ENCODE measurements around the gene DOCK8.
"Not testable (repeated sequence)": the region's sequence is repeated elsewhere in the genome, so short reads cannot be mapped to it uniquely, and the experiment has no call there.

DOCK8 gene

DNA sequence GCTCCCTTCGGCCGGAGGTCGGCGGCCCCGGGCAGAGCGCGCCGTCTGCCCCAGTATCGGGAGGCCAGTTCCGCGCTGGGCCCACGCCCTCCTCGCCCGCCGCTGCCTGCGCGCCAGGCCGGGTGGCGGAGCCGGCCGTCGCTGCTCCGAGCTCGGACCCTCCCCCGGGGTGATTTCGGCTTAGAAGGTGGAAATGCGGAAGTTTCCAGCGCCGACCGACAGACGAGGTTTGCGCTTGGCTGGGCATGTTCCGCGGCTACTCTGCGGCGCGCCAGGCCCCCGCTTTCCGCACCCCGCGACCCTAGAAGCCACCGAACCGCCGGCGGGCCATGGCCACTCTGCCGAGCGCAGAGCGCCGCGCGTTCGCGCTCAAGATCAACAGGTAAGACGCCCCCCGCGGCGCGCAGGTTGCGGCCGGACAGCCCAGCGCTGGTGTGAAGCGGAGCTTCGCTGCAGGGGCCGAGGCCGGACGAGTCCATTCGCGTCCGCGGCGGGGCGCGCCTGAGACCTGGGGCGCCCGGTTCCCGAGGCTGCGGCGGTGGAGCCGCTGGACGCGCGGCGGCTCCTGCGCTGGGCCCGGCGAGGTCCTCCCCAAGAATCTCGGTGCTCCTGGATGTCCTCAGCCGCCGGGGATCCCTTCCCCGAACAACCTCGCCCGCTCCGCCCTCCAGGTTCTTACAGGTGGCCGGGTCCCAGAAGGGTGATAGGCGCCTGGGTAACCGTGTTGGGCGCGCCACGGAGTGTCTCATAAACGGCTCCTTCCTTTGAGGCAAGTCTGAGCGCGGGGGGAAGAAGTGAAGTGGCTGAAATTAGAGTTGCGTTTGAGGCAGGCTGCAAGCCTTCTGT is at the start of gene DOCK8:
TSS of gene DOCK8 (plus strand) at position 218 of the 846 bp plus-strand sequence. CDS start at position 330, 112 bp downstream.
- no peak for FAIRE-seq

GRCh38 chr9:169757-170156 is 44.9 kb upstream of the DOCK8 start:
- not testable (repeated sequence) for FAIRE-seq

- FAIRE-seq = not testable (repeated sequence)
These were observed 36.4 kb upstream of the DOCK8 start for GRCh38 chr9:178140-178825.

DNA sequence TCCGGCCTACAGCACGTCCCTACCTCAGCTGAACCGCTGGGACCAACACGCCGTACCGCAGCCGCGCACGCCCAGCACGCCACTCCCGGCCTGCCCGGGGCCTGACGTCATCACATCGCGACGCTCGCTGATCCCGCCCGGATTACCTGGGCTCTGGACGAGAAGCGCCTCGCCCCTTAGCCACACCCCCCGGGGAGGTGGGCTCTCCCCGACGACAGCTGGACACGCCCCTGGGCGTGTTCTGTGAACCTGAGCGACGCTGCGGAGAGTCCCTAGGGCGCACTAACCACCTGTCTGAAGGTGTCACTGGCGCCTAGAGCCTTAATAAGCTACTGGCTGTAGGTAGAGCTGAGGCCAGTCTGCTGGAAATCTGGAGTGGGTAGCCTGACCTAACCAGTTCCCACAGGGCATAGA is 35.7 kb upstream of the DOCK8 start, which contains the start of gene ZNG1A:
TSS of gene ZNG1A (minus strand) at position 87 of the 414 bp plus-strand sequence. CDS start 87 bp downstream, outside the sequence.
- not testable (repeated sequence) for FAIRE-seq

DNA sequence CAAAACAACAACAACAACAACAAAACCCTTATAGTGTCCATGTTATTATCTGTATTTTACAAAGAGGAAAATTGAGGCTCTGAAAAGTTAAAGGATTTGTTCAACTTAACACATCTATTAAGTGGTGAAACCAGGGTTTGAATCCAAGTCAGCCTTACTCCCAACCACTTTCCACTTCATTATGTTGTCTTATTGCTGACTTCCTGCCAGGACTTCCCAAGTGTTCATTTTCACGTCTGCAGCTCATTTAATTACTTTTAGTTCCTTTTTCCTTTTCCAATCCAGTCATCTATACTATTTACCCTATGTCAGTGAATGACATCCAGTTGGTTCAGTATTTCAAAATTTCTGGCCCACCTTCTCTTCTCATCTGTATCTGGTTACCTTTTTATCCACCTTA is 15.1 kb upstream of the DOCK8 start:
- FAIRE-seq = not testable (repeated sequence)

DNA sequence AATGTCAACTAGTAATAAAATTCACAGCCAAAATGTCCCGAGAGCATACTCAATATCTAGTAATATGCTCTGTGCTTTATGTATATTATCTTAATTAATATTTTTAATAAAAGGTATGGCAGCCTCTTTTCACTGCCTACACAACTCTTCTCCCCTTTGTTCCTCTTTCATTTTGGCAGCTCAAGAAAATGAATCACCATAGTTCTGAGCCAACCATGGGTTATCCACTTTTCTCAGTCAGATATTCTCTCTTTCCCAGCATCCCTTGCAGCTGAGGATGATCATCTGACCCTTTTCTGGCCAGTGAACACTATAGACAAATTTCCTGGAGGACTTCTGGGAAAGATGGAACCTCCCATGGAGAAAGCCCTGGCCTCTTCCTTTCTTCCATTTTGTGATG is 8.2 kb upstream of the DOCK8 start:
- no peak for FAIRE-seq

DNA sequence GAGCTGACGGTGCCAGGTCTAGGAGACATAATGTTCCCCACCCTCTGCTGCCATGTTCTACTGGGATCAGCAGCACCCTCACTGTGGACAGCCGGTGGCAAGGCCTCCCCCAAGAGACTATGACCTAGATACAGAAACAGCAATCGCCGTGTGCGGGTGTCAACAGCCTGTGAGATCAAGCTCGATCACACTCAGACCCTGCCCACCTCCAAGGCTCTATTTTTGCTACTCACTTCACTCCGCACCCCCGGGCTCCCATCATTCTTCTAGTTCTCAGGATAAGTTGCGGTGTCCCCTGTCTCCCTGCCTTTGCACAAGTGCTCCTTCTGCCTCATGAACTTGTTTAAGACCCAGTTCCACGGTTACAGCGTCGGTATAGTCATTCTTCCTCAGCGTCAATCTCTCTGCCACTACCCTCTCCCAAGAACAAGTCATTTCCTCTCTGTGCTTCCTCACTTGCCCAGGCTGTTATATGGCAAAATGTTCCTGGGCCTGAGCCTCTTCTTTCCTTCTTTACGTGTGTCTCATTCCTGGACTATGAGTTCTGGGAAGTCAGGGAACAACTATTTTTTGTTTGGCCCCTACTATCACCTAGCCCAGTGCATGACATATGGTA is 5.4 kb upstream of the DOCK8 start:
- FAIRE-seq = no peak

DNA sequence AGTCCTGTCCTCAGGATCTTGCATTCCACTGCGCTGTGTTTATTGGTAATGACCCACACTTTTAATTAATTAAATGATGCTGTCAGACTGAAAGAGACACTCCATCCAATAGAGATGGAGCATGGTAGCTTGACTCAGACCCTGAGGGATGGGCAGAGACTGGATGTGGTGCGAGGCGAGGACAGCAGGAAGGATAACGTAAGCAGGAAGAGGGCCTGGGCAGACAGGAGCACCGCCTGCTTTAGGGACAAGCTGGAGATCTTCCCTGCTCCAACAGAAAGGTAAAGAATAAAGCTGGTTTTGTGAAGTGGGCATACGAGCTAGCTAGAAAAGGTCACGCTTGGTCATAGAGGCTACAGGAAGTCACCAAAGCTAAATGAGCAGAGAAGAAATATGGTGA is 3.6 kb upstream of the DOCK8 start:
- no peak for FAIRE-seq

DNA sequence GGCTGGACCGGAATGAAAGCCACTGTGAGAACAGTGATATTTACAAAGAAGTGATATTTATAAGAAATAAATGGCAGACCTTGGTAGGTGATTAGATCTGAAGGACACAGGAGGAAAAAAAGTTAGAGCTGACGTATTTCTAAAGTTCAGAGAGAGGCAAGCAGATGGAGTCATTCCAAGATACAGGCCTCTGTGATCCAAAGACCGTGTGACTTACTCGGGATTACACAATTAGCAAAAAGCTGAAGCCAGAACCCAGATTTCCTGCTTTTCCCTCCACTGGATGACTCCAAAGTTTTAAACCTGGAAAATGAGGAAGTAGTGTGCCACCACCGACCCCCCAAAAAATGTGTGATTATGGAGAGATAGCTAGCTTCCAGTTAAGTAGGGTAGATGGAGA is 3.1 kb upstream of the DOCK8 start:
- FAIRE-seq = no peak

DNA sequence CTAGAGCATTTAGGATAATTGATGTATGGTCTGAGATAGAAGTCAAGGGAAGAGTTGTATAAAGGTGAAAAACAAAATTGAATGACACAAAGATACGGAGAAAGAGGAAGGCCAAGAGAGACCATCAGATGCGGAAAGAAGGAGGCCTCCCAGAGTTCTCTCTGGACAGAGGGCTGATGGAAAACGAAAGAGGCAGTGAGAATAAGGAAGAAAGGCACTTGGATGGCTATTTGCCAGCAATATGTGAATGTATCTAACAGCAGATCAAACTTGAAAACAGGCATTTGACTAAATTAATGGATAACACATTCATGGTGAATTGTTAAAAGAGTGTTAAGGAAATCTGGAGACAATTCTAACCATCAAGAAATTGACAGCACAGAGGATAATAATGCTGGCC is 2.4 kb upstream of the DOCK8 start:
- no peak for FAIRE-seq

- not testable (repeated sequence) for FAIRE-seq
These were observed 764 bp upstream of the DOCK8 start for GRCh38 chr9:213901-214300.

DNA sequence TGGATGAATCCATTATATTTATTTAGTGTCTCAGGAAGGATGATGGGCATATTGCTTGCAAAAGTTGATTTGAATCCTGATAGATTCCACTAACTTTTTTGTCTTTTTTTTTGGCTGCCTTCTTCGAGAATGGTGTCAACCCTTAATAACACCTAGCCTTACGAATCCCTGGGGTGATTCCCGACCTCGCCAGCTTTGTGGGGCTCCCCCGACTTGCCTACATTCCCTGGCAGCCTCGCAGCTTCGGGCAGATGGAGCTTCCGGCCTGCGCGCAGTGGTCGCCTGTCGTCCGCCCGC is 366 bp upstream of the DOCK8 start:
- no peak for FAIRE-seq

DNA sequence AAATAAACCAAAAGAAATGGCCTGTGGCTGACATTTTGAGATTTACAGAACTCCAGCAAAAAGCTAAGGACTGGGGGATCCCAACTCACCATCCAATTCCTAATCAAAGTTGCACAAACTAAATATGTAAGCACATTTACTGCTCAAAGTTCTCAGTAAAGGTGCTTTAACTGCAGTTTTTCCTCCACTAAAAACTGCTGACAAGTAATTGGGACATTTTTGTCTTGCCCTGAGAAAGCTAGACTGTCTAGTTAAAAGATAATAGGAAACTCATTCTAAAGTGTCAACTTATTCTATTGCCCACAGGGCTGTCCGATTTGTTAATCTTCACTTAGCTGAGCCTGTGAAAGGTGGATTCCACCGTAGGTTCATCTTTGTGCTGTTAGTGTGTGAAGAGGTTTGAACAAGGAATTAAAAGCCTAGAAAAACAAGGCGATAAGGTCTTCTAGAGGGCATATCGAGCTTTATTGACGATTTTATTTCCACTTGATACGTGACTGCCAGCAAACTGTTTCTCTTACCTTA is 1.0 kb downstream of the DOCK8 start:
- no peak for FAIRE-seq

DNA sequence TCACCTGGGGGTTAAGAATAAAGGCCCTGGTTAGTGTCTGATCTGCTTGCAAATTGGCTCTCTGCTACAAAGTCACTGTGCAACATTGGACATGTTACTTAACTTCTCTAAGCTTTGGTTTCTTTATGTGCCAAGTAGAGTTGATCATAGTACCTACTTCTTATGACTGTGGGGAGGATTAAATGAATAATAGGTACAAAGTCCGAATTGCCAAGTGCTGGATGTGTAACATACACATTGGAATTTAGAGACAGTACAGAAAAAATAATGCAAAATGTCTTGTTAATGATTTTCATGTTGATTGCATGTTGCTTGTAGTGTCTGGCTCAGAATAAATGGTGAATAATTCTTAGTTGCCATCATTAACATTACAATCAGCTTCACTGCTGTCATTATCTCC is 2.2 kb downstream of the DOCK8 start:
- no peak for FAIRE-seq

- FAIRE-seq = no peak
These were observed 3.3 kb downstream of the DOCK8 start for GRCh38 chr9:217950-218349.

GRCh38 chr9:219036-219435 is 4.4 kb downstream of the DOCK8 start:
- not testable (repeated sequence) for FAIRE-seq

GRCh38 chr9:219670-220365 is 5.2 kb downstream of the DOCK8 start:
- no peak for FAIRE-seq

DNA sequence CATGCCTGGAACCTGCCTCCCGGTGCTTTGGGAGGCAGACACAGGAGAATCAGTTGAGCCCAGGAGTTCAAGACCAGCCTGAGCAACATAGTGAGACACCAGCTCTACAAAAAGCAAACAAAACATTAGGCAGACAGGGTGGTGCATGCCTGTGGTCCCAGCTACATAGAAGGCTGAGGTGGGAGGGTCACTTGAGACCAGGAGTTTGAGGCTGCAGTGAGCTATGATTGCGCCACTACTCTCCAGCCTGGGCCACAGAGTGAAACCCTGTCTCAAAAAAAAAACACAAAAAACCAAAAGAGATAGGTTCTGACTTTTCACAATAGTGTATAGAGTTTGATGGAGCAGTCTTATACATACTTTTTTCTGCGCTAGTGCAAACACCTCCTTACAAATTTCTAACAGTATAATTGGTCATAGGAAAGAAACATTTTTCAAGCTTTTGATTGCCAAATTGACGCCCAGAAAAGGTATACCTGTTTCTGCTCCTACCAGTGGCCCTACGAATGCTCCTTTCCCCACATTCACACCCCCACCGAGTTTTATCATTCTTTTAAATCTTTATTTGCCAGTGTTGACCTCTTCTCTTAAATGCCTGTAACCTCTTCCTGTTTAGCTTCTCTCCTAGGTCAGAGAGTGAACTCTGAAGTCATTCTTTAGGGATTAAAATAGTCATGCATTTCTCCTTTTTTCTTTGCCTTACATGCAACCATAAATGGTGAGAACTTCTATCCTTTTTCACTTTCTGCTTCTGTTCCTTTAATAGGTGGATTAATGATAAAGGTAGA is 7.5 kb downstream of the DOCK8 start:
- FAIRE-seq = no peak

DNA sequence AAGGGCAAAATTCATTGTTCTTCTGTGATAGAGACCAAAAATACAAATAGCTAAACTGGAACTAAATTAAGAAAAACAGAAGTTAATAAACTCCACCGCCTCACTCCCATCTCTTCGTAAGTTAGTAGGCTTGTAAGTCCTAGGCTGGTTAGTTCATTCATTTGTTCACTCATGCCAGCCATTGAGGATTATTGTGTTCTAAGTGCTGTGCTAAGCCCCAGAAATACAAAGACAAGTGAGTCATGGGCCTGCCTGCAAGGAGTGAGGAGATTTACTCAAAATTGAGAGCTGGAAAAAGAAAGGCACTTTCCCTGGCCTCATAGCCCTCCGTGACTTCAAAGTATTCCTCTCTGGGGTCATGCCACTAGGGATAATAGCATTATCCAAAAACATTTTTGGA is 8.5 kb downstream of the DOCK8 start:
- FAIRE-seq = no peak

- no peak for FAIRE-seq
These were observed 9.4 kb downstream of the DOCK8 start for GRCh38 chr9:224026-224425.

- FAIRE-seq = no peak
These were observed 10.2 kb downstream of the DOCK8 start for GRCh38 chr9:224582-225520.
